KBM-7 (cell line): ENCODE data around the gene GSK3B.
A peak's percentile ranks its signal among the peaks of the same experiment; 100 is the strongest.

ENCODE experiments used
- DNase-seq: peaks from one replicate; pipeline ENCODE4 v3.0.0-alpha.2; 2015
- in situ Hi-C: fragments of 300-500 bp; cut with MboI; formaldehyde crosslinking; loops from 2 replicates; pipeline ENCODE4 v1.14.3; 2020; ENCODE audit warnings: low sequenced_read_pairs, low pct_unique_long_range_greater_than_20kb, mixed read lengths

Gene GSK3B

GRCh38 chr3:119973018-119973646, 121.1 kb downstream of the GSK3B start:
- in situ Hi-C loops, result no loop called here
- DNase-seq, result no peak

DNA sequence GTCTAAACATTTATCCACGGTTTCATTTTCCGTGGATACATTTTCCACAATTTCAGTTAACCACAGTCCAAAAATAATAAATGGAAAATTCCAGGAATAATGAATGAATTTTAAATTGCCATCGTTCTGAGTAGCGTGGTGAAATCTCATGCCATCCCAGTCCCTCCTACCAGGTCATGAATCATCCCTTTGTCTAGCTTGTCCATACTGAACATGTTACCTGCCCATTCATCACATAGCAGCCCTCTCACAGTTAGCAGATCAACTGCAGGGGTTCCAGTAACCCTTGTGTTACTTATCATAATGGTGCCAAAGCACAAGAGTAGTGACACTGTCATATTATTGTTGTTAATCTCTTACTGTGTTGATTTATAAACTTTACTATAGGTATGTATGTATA, 124.5 kb downstream of the GSK3B start:
- in situ Hi-C loops, result no loop called here
- DNase-seq, result no peak

DNA sequence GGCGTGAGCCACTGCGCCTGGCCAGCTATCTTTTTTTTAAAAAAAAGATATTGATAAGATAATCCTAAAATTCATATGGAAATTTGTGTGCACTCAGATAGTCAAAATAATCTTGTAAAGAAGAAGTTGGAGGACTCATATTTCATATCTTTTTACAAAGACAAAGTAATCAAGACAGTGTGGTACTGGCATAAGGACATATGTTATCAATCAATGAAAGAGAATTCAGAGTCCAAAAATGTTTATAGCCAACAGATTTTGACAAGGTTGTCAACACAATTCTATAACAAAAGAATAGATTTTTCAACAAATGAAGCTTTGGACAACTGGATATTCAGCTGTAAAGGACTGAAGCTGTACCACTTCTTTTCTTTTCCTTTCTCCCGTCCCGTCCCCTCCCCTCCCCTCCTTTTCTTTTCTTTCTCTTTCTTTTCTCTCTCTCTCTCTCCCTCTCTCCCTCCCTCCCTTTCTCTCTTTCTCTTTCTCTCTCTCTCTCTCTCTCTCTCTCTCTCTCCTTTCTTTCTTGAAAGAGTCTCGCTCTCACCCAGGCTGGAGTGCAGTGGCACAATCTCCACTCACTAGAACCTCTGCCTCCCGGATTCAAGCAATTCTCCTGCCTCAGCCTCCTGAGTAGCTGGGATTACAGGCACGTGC, 126.8 kb downstream of the GSK3B start:
- in situ Hi-C loops, result no loop called here
- no peak for DNase-seq

DNA sequence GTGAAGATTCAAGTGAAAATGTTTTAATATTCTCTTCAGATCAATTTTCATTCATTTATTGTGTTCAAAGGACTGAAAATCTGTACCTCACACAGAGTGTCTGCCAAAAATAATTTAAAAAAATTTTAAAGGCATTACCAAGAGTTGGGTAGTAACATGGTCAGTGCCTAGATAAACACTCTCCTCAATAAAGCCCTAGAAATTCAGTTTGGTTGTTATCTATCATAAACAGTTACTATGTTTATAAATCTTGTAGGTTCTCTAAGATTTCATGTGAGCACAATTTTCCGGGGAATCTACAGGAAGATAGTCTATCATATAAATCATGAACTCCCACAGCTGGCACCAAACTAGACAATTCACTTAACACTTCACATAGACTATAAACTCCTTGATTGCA, 128.6 kb downstream of the GSK3B start:
- DNase-seq, result no peak
- in situ Hi-C loops, result no loop called here

- in situ Hi-C loops, result no loop called here
- no peak for DNase-seq
Observed at GRCh38 chr3:119964294-119964693, 130.0 kb downstream of the GSK3B start.

GRCh38 chr3:119955972-119956371, 138.3 kb downstream of the GSK3B start:
- no peak for DNase-seq
- in situ Hi-C loops, result no loop called here

DNA sequence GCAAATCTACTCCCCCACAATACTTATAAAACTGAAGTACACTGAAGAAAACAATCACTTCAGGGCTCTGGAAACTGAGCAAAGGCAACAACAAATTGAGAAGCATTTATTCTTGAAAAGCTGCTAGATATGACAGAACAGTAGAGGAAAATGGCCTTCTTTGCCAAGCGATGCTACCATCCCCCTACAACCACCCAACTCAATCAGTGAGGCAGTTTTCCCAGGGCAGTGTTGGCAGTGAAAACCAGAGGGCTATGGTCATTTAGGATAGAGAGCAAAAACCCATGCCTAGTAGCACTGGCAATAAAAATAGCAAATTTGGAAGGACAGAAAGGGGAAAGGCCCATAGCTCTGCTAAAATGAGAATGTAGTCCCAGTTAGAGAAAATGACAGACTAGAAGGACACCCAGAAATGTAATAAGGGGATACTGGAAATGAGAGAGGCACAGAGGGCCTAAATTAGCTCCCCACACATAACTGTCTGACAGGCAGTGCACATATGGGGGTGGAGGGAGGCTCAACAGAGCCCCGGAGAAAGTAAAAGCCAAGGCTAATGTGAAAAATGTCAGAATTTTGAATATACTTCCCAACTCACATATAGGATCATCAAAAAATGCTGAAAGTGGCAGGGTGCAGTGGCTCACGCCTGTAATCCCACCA, 143.5 kb downstream of the GSK3B start:
- in situ Hi-C loops, result no loop called here
- DNase-seq, result no peak

- in situ Hi-C loops, result no loop called here
Observed at GRCh38 chr3:119945291-119945690, 149.0 kb downstream of the GSK3B start.

DNA sequence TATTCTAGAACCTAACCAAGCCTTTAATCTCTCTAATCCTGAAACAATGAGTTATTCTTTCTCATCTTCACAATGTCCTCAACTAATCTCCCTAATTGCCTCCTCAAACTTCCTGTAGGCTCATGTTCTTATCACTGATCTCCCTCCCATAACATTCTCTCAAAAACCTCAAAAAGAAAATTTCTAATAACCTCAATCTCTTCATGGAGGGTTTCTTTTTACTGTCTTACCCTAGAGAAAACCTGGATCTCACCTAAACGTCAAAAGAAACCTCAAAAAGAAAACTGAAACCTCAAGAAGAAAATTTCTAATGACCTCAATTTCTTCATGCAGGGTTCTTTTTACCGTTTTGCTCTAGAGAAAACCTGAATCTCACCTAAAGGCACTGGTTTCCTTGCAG, 150.2 kb downstream of the GSK3B start:
- no peak for DNase-seq
- in situ Hi-C loops, result no loop called here

More at GRCh38 chr3:119945291-119945690, 149.0 kb downstream of the GSK3B start:
- DNase-seq, result no peak

DNA sequence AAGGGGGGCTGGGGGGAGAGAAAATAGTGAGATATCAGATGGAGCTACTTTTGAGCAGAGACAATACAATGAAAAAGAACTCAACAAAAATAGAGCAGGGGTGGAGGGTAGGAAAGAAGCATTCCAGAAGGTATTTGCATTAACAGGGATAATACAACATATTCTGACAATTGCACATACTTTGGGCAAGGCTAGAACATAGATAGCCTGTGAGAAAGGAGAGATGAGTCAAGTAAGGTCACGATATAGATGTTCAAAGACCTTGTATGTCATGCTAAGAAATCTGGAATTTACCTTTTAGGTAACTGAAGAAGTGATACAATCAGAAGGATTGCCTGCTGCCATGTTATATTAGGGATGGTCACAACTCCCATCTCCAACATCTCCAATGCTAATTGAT, 155.2 kb downstream of the GSK3B start:
- DNase-seq, result no peak
- in situ Hi-C loops, result no loop called here

DNA sequence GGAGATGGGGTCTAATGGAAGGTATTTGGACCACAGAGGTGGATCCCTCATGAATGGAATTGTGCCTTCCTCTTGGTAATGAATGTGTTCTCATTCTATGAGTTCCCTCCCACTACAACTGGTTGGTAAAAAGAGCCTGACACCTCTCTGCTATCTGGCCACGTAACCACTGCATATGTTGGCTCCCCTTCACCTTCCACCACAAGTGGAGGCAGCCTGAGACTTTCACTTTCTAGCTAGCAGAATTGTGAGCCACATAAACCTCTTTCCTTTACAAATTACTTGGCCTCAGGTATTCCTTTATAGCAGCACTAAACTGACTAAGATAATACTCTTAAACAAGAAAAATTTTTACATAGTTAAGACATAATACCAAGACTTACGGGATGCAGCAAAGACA, 157.0 kb downstream of the GSK3B start:
- in situ Hi-C loops, result no loop called here
- peak; percentile 22 for DNase-seq

DNA sequence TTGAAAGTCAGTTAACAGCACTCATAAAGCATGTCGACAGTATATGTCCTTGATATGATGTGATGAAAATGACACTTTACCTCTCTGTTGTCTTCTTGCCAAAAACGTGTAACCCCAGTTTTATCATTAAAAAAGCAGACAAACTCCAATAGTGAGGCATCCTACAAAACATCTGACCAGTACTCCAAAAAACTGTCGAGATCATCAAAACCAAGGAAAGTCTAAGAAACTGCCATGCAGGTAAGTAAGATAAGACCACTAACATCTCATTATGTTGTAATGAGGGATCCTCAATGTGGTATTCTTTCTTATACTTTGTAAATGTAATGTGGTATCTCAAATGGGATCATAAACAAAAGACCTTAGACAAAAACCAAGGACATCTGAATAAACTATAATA, 160.0 kb downstream of the GSK3B start:
- DNase-seq, result no peak
- in situ Hi-C loops, result no loop called here

DNA sequence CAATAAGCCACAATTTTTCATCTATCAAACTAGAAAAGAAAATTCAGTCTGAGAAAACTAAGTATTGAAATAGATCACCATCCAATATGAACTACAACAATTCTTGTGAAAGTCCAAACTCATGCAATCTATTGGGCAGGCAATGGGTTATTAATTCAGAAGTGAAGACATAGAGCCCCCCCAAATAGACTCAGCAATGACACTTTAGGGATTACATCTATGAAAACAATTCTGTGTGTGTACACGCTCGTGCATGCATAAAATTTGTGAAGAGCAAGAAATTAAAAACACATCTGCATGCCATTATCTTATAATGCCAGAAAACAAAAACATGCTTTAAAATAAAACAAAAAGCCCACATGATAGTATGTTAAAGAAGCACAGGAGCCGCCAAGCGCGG, 161.0 kb downstream of the GSK3B start:
- in situ Hi-C loops, result no loop called here
- DNase-seq, result no peak

GRCh38 chr3:119930286-119930685, 164.0 kb downstream of the GSK3B start:
- in situ Hi-C loops, result no loop called here
- DNase-seq, result no peak

DNA sequence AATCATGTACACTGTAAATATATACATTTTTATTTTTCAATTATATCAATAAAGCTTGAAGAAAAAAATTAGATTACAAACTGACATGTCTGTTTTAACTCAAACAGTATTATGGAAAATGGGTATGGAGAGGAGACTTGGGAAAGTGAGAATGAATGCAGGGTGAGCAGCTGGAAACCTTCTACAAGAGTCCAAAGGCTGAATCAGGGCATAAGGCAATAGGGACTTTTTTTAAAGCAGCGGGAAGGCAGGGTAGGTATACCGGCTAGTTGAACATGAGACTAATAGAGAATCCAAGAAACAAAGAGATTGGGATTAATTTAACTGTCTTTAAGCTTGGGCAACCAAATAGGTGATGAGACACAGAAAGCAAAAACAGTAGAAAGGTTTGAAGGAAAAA, 167.1 kb downstream of the GSK3B start:
- DNase-seq, result no peak
- in situ Hi-C loops, result no loop called here

DNA sequence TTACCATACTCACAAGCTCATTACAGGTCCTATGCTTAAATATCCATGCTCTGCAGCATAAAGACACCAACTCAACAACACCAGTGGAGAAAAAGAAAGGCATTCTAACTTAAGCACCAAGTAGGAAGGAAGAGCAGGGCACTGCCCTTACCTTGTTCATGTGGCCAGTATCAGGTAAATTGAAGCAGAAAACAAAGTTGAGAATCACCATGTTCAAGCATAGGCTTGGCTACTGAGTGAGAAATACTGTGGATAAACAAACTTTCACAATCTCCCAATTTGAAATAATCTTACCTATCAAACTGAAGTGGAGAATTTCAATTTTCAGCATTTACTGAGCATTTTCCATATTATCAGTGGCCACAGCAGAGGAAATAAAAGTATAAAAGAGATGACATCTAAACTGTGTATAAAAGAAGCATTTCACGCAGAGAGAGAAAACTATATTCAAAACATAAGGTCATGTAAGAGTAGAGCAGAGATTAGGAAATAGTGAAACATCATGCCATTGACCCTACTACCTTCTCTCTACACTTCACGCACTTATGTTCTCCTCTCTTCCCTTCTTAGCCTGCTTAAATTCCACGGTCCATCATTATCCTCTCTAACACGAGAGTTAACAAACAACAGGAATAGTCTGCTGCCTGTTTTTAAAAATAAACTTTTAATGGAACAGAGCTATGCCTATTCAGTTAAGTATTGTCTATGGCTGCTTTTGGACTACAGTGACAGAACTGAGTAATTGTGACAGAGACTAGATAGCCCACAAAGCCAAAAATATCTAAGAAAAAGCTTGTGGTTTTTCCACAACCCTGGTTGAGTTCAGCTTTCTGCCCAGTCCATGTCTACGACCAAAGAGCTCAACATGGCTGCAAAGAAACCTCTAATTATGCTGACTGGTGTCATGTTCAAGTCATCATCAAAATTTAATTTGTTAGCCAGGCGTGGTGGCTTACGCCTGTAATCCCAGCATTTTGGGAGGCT, 169.8 kb downstream of the GSK3B start:
- DNase-seq, result no peak
- in situ Hi-C loops, result no loop called here

DNA sequence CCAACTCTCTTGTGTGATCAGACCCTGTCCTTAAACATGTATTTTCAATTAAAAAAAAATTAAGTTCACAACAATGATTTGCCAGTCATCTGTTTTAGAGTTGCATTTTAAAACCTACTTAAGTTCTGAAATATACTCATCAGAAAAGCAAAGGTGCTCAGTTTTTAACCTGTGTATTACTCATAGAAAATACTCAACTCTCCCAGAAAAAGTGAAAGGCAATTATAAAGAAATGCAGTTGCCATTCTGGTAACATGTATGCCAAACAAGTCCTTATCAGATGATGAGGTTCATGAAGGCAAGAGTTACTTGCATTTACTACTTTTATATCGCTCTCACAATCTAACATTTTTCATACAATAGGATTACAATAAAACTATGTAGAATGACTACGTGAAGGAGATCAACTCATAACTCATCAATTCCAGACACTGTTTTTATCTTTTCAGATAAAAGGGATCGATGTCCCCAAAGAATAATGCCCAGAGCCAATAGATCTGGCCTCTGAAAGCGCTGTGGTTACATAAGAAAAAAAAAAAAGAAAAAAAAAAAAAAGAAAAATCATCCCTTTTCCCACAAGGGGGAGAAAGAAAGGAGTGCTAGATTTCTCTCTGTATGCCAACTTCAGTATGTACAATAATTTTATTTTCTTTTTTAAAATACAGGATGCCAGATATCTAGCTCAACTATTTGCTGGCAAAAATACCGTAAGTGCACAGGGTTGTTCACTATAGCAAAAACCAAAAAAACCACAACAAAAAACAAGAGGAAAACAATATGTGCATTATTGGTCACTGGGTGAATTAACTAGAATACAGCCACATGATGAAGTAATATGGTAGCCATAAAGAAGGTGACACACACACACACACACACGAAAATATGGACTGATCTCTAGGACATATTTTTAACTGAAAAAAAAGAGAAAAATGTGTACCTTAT, 175.0 kb downstream of the GSK3B start:
- in situ Hi-C loops, result no loop called here

DNA sequence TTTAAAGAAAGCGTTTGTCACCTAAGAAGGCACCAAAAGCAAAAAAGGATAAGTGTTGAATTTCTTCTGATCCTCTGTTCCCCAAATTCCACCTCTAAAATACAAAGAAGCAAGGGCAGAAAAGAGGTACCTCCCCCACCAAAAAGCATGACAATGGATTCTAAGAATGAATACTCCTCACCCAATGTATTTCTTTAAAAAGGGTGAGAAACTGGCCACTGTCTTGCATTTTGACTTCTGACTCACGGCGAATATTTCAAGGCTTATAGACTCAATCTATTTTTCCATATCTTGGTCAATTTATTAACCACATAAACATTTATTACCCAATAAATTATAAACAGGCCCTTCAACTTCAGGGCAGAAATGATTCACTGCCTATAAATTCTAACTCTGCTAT, 181.2 kb downstream of the GSK3B start:
- in situ Hi-C loops, result no loop called here
- no peak for DNase-seq

More for the DNA sequence above, 175.0 kb downstream of the GSK3B start:
- DNase-seq, result no peak

GRCh38 chr3:119912220-119912619, 182.0 kb downstream of the GSK3B start:
- in situ Hi-C loops, result no loop called here
- no peak for DNase-seq
